H9 (cell line): Measurements from ENCODE around the gene PLA2G4D. TPM values are rescaled to one million over a fixed set of nuclear protein-coding genes. Genes with fewer than 3 reads are reported as not detected.

Source experiments
- DNase-seq: peaks from one replicate; pipeline ENCODE4 v3.0.0-alpha.2; 2017
- H2AFZ ChIP-seq: one replicate; pipeline ENCODE4 v1.6.1; 2013; ENCODE audit warnings: mild to moderate bottlenecking, low read length, control low read depth, moderate library complexity
- H2AK5ac ChIP-seq: 2 replicates; pipeline ENCODE4 v1.6.1; 2013; ENCODE audit warnings: low read length, control low read depth, mixed read lengths; ENCODE audit not compliant: insufficient read length
- H2BK120ac ChIP-seq: one replicate; pipeline ENCODE4 v1.6.1; 2013; ENCODE audit warnings: low read depth, mild to moderate bottlenecking, low read length, control low read depth, inconsistent platforms; ENCODE audit not compliant: poor library complexity, severe bottlenecking
- H2BK12ac ChIP-seq: 2 replicates; pipeline ENCODE4 v1.6.1; 2013; ENCODE audit warnings: low read length, control low read depth, mixed read lengths, low read depth; ENCODE audit not compliant: insufficient read length
- H2BK15ac ChIP-seq: 2 replicates; pipeline ENCODE4 v1.6.1; 2013; ENCODE audit warnings: low read depth, low read length, control low read depth
- H2BK20ac ChIP-seq: one replicate; pipeline ENCODE4 v1.6.1; 2013; ENCODE audit warnings: low read depth, mild to moderate bottlenecking, low read length, control low read depth, inconsistent platforms; ENCODE audit not compliant: poor library complexity, severe bottlenecking
- H2BK5ac ChIP-seq: 2 replicates; pipeline ENCODE4 v1.6.1; 2013; ENCODE audit warnings: low read length, control low read depth, mixed read lengths; ENCODE audit not compliant: insufficient read length
- H3K14ac ChIP-seq: 2 replicates; pipeline ENCODE4 v1.6.1; 2013; ENCODE audit warnings: low read length, control low read depth; ENCODE audit not compliant: insufficient read depth
- H3K18ac ChIP-seq: 2 replicates; pipeline ENCODE4 v1.6.1; 2013; ENCODE audit warnings: low read depth, mild to moderate bottlenecking, mixed read lengths, low read length, control low read depth; ENCODE audit not compliant: insufficient read length
- H3K23ac ChIP-seq: 2 replicates; pipeline ENCODE4 v1.6.1; 2013; ENCODE audit warnings: low read length, control low read depth, mixed read lengths, low read depth; ENCODE audit not compliant: insufficient read length
- H3K23me2 ChIP-seq: 2 replicates; pipeline ENCODE4 v1.6.1; 2013; ENCODE audit warnings: low read depth, mild to moderate bottlenecking, mixed read lengths, low read length, control low read depth; ENCODE audit not compliant: insufficient read length, poor library complexity, severe bottlenecking
- H3K27ac ChIP-seq: 2 replicates; pipeline ENCODE4 v1.5.1; 2013; ENCODE audit warnings: low read length, control low read depth, mixed read lengths, low read depth; ENCODE audit not compliant: insufficient read length
- H3K27me3 ChIP-seq: 2 replicates; pipeline ENCODE4 v1.6.1; 2013; ENCODE audit warnings: low read length, control low read depth, inconsistent platforms; ENCODE audit not compliant: insufficient read depth
- H3K4ac ChIP-seq: 2 replicates; pipeline ENCODE4 v1.6.1; 2013; ENCODE audit warnings: low read depth, mild to moderate bottlenecking, control low read depth, inconsistent platforms, low read length, moderate library complexity
- H3K4me1 ChIP-seq: 2 replicates; pipeline ENCODE4 v1.6.1; 2013; ENCODE audit warnings: low read length, control low read depth, inconsistent platforms; ENCODE audit not compliant: insufficient read depth
- H3K4me2 ChIP-seq: 2 replicates; pipeline ENCODE4 v1.6.1; 2013; ENCODE audit warnings: low read length, control low read depth, mixed read lengths; ENCODE audit not compliant: insufficient read length, insufficient read depth
- H3K56ac ChIP-seq: 2 replicates; pipeline ENCODE4 v1.6.1; 2013; ENCODE audit warnings: low read depth, mild to moderate bottlenecking, mixed read lengths, low read length, control low read depth; ENCODE audit not compliant: insufficient read length
- H3K79me1 ChIP-seq: 2 replicates; pipeline ENCODE4 v1.6.1; 2013; ENCODE audit warnings: low read depth, mild to moderate bottlenecking, moderate library complexity, low read length, control low read depth, inconsistent platforms; ENCODE audit not compliant: insufficient read depth, poor library complexity, severe bottlenecking
- H3K79me2 ChIP-seq: 2 replicates; pipeline ENCODE4 v1.6.1; 2013; ENCODE audit warnings: low read length, control low read depth, inconsistent platforms; ENCODE audit not compliant: insufficient read depth
- H3K9ac ChIP-seq: 2 replicates; pipeline ENCODE4 v1.6.1; 2013; ENCODE audit warnings: low read length, control low read depth, mixed read lengths; ENCODE audit not compliant: insufficient read length; ENCODE audit errors: extremely low read depth
- H3K9me3 ChIP-seq: one replicate; pipeline ENCODE4 v1.6.1; 2013; ENCODE audit warnings: low read depth, low read length, inconsistent platforms; ENCODE audit not compliant: control insufficient read depth
- H3T11ph ChIP-seq: one replicate; pipeline ENCODE4 v1.6.1; 2013; ENCODE audit warnings: mild to moderate bottlenecking, low read length, control low read depth, inconsistent platforms
- H4K20me1 ChIP-seq: one replicate; pipeline ENCODE4 v1.6.1; 2013; ENCODE audit not compliant: control insufficient read depth, insufficient read length, insufficient read depth
- H4K5ac ChIP-seq: 2 replicates; pipeline ENCODE4 v1.6.1; 2013; ENCODE audit warnings: low read depth, mild to moderate bottlenecking, mixed read lengths, low read length, control low read depth; ENCODE audit not compliant: insufficient read length
- H4K8ac ChIP-seq: replicated peaks from 2 replicates; pipeline ENCODE4 v1.6.1; 2013; ENCODE audit warnings: low read length, control low read depth, mixed read lengths, low read depth; ENCODE audit not compliant: insufficient read length
- H4K91ac ChIP-seq: 2 replicates; pipeline ENCODE4 v1.6.1; 2013; ENCODE audit warnings: low read depth, mild to moderate bottlenecking, moderate library complexity, mixed read lengths, low read length, control low read depth; ENCODE audit not compliant: insufficient read length
- H3K27ac Mint-ChIP-seq, 3 experiments: 2 replicates in 2 of 3; 3 replicates in 1 of 3; pipeline ENCODE4 v1.8.0; 2020 to 2021; ENCODE audit warnings: mixed read lengths in 3 of 3, mild to moderate bottlenecking in 1 of 3, moderate library complexity in 1 of 3
- H3K27me3 Mint-ChIP-seq: 2 replicates; pipeline ENCODE4 v1.8.0; 2021; ENCODE audit warnings: low read depth, mild to moderate bottlenecking, moderate library complexity, mixed read lengths
- H3K36me3 Mint-ChIP-seq, 3 experiments: 2 replicates in 2 of 3; 3 replicates in 1 of 3; pipeline ENCODE4 v1.8.0; 2020 to 2021; ENCODE audit warnings: low read depth in 3 of 3, mixed read lengths in 3 of 3; ENCODE audit not compliant: insufficient read depth in 1 of 3
- H3K4me1 Mint-ChIP-seq, 2 experiments: 2 replicates each; pipeline ENCODE4 v1.8.0; 2020; ENCODE audit warnings: mixed read lengths in 2 of 2
- H3K4me3 Mint-ChIP-seq, 2 experiments: 2 replicates in 1 of 2; 3 replicates in 1 of 2; pipeline ENCODE4 v1.8.0; 2020 to 2021; ENCODE audit warnings: mild to moderate bottlenecking in 2 of 2, mixed read lengths in 2 of 2, moderate library complexity in 1 of 2
- H3K9me3 Mint-ChIP-seq, 2 experiments: 2 replicates in 1 of 2; 3 replicates in 1 of 2; pipeline ENCODE4 v1.8.0; 2020; ENCODE audit warnings: mild to moderate bottlenecking in 2 of 2, mixed read lengths in 2 of 2, moderate library complexity in 1 of 2
- CTCF ChIP-seq: fragments of 200-600 bp; sonication (generic); conservative IDR thresholded peaks from 3 replicates; pipeline ENCODE4 v1.8.0; 2021; ENCODE audit warnings: antibody characterized with exemption, mild to moderate bottlenecking
- WGBS: extraction: QIAGEN DNeasy Blood & Tissue Kit; methylation state at CpG from one replicate; pipeline ENCODE4 v1.1.7; 2013; ENCODE audit warnings: missing lambda C conversion rate, low lambda C conversion rate, mixed read lengths; ENCODE audit not compliant: insufficient read length; ENCODE audit errors: extremely low coverage; 5-methylcytosine and 5-hydroxymethylcytosine counted together
- total RNA-seq: library from RNA; stranded (reverse); gene quantifications from 2 replicates; pipeline ENCODE4 v1.2.1, GENCODE V29; 2021

The PLA2G4D gene
- total RNA-seq, 1 experiment from 2014 or later = 0.33 TPM

- Histone ChIP-seq H3K27ac (no peak overlapping the region), H3K4me2 (no peak overlapping the region), H3K79me2 (no peaks in the 10 kb centered on the region), H3K9me3 (no peaks in the 10 kb centered on the region), H4K5ac (no peak overlapping the region), H3K79me1 (no peaks in the 10 kb centered on the region), H2BK15ac (no peak overlapping the region), H3K56ac (no peak overlapping the region), H3K4ac (no peak overlapping the region), H2BK5ac (no peak overlapping the region), H3K27me3 (no peaks in the 10 kb centered on the region), H4K8ac (no peak overlapping the region), H3K23me2 (no peaks in the 10 kb centered on the region), H2BK12ac (no peak overlapping the region), H2BK120ac (no peak overlapping the region), H4K20me1 (no peaks in the 10 kb centered on the region), H3K14ac (no peak overlapping the region), H2AFZ (no peak overlapping the region), H2AK5ac (no peak overlapping the region), H3K18ac (no peak overlapping the region), H3T11ph (no peak overlapping the region), H3K9ac (no peak overlapping the region), H2BK20ac (no peak overlapping the region), H4K91ac (no peak overlapping the region), H3K23ac (no peak overlapping the region), H3K4me1 (no peaks in the 10 kb centered on the region)
- Mint-ChIP-seq H3K27ac (no peak overlapping the region; a peak in 1 of 7 replicates), H3K4me1 (peaks cover 7 to 14% of the 10 kb centered on the region in 2 experiments), H3K9me3 (no peaks in the 10 kb centered on the region), H3K27me3 (no peaks in the 10 kb centered on the region), H3K36me3 (no peaks in the 10 kb centered on the region), H3K4me3 (no peak overlapping the region)
- no peak for TF ChIP-seq CTCF
- WGBS = no CpG with 5 or more reads among the region's 9 CpGs
- DNase-seq = peak; percentile 28
Observed at GRCh38 chr15:42131826-42132806, 37.8 kb upstream of the PLA2G4D start.
